ENCODE data around the gene CLINT1. TPM values are rescaled to one million over a fixed set of nuclear protein-coding genes. Genes with fewer than 3 reads are reported as not detected.

Gene CLINT1
- total and polyA plus RNA-seq, 2 experiments from 2014 or later: 71.7 to 101 TPM

DNA sequence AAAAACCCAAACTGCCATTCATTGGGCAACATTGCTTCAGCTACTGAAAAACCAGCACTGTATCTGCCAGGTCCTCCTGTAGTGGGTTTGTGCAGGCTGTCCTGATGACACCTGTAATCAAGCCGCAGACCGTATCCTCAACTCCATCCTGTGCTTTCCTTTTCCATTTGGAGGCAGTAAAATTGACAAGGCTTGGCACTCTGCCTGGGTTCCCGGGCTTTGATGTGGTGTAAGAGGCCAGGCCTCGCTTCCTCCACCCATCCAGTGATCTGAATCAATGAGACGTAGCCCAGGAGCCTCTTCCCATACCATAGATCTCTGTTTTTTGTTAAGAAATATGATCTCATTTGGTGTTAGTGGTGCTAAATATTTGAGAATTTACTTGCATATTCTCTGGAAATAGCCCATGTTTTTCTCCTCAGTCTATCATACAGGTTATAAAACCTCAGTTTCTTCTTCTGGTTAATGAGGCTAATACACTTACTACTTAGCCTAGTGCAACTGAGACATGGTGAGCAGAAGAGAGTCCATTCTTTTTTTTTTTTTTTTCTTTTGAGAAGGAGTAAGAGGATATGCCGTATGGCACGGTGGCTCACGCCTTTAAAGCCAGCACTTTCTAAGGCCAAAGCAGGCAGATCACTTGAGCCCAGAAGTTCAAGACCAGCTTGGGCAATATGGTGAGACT lies 80.7 kb downstream of the CLINT1 start:
- H3K27ac Mint-ChIP-seq: no peak overlapping the region
- H3K27me3 Mint-ChIP-seq (ENCODE audit: insufficient read depth, low read depth, poor library complexity): no peaks in the 10 kb centered on the region
- no peak overlapping the region for H3K4me3 ChIP-seq
- ATAC-seq (no peak), DNase-seq (ENCODE audit: low spot score) (no peak)
- H3K27ac ChIP-seq (ENCODE audit: low read depth): no peak overlapping the region
- H3K4me1 ChIP-seq (ENCODE audit: insufficient read depth): peaks cover 5% of the 10 kb centered on the region; the same call in 1 of the 2 replicates
- H3K4me3 Mint-ChIP-seq: no peak overlapping the region
- H2AFZ ChIP-seq: no peak overlapping the region
- peaks cover 6% of the 10 kb centered on the region; the same call in 2 of the 3 replicates for H3K4me1 Mint-ChIP-seq
- no peaks in the 10 kb centered on the region for H3K9me3 Mint-ChIP-seq
- H3K9me2 ChIP-seq (ENCODE audit: insufficient read depth): no peaks in the 10 kb centered on the region; the same call in 1 of the 2 replicates
- H4K20me1 ChIP-seq (replicated peaks; ENCODE audit: insufficient read depth): no peaks in the 10 kb centered on the region
- no peaks in the 10 kb centered on the region for H3K36me3 Mint-ChIP-seq (ENCODE audit: low read depth)
- no peaks in the 10 kb centered on the region; the same call in 1 of the 2 replicates for H3K36me3 ChIP-seq (ENCODE audit: insufficient read depth)
- H3K4me2 ChIP-seq: no peak overlapping the region
- H3K79me2 ChIP-seq (replicated peaks; ENCODE audit: insufficient read depth): no peaks in the 10 kb centered on the region
- no peak for TF ChIP-seq STAT1 (IDR thresholded peaks at IDR 0.05; ENCODE audit: unreplicated experiment)
- no peak for TF ChIP-seq ZNF462 (CRISPR knock-in tag; IDR thresholded peaks at IDR 0.05)
- TF ChIP-seq NANOG (IDR thresholded peaks at IDR 0.05; ENCODE audit: borderline replicate concordance): no peak
- no peak for TF ChIP-seq EZH2phosphoT487 (IDR thresholded peaks at IDR 0.05; ENCODE audit: unreplicated experiment)
- no peak for TF ChIP-seq ZNF331 (CRISPR knock-in tag; IDR thresholded peaks at IDR 0.05; ENCODE audit: low read depth)
- no peak for TF ChIP-seq POLR2AphosphoS5 (IDR thresholded peaks at IDR 0.05; ENCODE audit: low read depth)
- TF ChIP-seq ETS1 (IDR thresholded peaks at IDR 0.05): no peak
- TF ChIP-seq EZH2 (IDR thresholded peaks at IDR 0.05; ENCODE audit: low read depth, unreplicated experiment): no peak
- no peak for TF ChIP-seq JUNB (IDR thresholded peaks at IDR 0.05; ENCODE audit: unreplicated experiment)
- no peak for TF ChIP-seq CTCF (conservative IDR thresholded peaks at IDR 0.05; ENCODE audit: low read depth in 2 of 2)
- TF ChIP-seq ZNF114 (CRISPR knock-in tag; IDR thresholded peaks at IDR 0.05): no peak
- TF ChIP-seq REST (IDR thresholded peaks at IDR 0.05; ENCODE audit: unreplicated experiment): no peak
- no peak for TF ChIP-seq CREB1 (CRISPR knock-in tag; IDR thresholded peaks at IDR 0.05; ENCODE audit: low read depth)
- H3K27me3 ChIP-seq (ENCODE audit: insufficient read depth): no peaks in the 10 kb centered on the region
- H3F3A ChIP-seq (replicated peaks; ENCODE audit: low read depth): no peaks in the 10 kb centered on the region
